Activated CD8-positive, alpha-beta memory T cell treated with anti-CD3 and anti-CD28 coated beads, Interleukin-2, amount 50 U/mL, for 1 hour (primary cell): ENCODE data around the gene WDR27.
"Not testable (repeated sequence)": the region's sequence is repeated elsewhere in the genome, so short reads cannot be mapped to it uniquely, and the experiment has no call there.

Experiments
- DNase-seq: peaks from one replicate; pipeline ENCODE4 v3.0.0-alpha.2; 2020; ENCODE audit errors: extremely low read depth

Gene WDR27

DNA sequence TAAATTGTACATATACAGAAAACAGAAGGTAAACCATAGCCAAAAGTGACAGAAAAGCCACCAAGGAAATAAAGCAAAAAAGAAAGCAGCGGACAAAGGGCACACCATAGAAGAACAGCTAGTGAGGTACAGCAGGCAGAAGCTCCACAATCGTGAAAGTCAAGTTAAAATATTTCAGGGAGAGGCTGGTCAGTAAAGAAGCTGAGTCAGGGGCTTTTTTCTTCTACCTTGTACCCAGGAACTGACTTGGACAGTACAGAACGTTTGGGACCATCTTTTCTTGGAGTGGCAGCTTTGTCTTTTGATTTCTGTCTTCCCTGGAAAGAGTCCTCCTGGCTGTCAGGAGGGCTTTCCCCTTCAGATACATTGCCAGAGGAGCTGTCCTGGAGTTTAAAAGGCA, 8.2 kb upstream of the WDR27 start:
- DNase-seq, result no peak

DNA sequence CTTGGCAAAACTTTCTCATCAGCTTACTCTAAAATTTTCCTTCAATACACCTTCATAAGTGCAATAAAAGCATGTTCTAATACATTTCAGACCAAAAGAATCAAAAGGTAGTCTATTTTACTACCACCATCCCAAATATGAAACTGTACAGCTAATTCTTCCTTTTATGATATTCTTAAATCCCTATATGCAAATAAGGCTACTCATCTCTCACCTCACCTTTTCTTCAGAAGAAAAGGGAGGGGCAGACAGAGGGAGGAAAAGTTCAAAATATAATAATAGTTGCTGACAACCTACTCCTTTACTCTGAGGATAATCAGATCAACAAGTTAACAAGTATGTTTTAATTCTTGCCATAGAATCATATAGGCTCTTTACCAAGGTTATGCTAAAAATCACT, 7.5 kb upstream of the WDR27 start:
- no peak for DNase-seq

- DNase-seq, result no peak
Observed at GRCh38 chr6:169707772-169708171, 5.9 kb upstream of the WDR27 start.

- no peak for DNase-seq
Observed at GRCh38 chr6:169702840-169703246, 1.0 kb upstream of the WDR27 start.

GRCh38 chr6:169701311-169701953, 397 bp downstream of the WDR27 start:
- no peak for DNase-seq

DNA sequence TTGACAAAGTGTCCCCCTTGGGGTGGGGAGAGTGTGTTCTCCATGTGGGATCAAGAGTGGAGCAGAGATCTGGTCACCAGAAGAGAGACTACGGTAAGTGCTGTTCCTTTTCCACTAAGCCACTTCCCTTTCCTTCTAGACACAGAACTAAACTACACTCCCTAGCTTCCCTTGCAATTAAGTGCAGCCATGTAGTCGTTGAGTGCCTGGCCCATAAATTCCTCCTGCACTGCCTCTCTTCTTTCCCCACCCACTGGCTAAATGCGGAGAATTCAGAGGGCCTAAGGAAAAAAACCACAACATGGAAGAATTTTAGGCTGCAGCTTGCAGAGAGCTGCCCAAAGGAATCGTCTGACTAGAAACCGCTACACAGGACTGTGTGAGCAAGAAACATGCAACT, 1.5 kb downstream of the WDR27 start:
- no peak for DNase-seq

- DNase-seq, result not testable (repeated sequence)
Observed at GRCh38 chr6:169697115-169697514, 4.7 kb downstream of the WDR27 start.

DNA sequence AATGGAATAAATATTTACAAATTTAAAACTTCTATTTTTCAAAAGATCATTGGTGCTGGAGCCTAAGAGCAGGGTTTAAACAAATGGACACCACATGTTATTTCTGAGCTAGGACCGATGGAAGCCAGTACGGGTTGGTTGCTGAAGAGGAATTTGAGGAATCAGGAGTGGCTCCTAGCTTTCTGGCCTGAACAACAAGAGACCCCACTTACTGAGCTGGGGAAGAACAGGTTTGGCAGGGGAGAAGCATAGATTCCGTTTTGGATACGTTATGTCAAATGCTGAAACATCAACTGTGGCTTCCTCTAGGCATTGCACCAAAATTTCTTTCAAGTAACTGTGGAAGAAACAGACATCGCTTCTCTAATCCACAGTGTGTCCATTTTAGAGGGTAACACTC, 6.7 kb downstream of the WDR27 start:
- no peak for DNase-seq

GRCh38 chr6:169692516-169692915, 9.3 kb downstream of the WDR27 start:
- DNase-seq, result no peak

DNA sequence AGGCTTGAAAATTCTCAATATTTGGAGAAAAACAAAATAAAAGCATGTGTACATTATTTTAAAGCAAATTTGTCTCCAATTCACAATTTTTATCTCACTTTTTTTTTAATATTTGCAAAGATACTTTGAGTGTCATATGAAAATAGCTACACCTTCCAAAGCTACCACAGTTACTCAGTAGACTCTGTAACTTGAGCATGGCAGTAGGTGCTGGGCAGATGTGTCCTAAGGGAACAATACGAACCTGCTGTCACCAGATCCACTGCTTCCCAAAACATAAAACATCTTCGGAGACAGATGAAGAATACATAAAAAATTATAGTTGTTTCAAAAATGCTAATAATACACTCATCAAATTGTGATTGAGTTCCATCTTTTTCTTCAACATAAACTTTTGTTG, 10.6 kb downstream of the WDR27 start:
- no peak for DNase-seq

GRCh38 chr6:169689287-169689686, 12.5 kb downstream of the WDR27 start:
- no peak for DNase-seq

DNA sequence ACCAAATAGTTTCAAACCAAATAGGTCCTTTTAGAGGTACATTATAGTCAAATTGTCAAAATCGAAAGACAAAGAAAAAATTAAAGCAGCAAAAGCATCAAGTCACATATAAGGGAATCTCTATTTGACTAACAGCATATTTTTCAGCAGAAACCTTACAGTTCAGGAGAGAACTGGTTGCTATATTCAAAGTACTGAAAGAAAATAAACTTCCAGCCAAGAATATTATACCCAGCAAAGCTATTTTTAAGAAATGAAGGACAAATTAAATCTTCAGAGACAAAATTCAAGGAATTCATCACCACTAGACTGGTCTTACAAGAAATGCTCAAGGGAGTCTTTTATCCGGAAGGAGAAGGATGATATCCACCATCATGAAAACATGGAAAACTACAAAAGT, 16.0 kb downstream of the WDR27 start:
- no peak for DNase-seq

- DNase-seq, result no peak
Observed at GRCh38 chr6:169684056-169684455, 17.8 kb downstream of the WDR27 start.

DNA sequence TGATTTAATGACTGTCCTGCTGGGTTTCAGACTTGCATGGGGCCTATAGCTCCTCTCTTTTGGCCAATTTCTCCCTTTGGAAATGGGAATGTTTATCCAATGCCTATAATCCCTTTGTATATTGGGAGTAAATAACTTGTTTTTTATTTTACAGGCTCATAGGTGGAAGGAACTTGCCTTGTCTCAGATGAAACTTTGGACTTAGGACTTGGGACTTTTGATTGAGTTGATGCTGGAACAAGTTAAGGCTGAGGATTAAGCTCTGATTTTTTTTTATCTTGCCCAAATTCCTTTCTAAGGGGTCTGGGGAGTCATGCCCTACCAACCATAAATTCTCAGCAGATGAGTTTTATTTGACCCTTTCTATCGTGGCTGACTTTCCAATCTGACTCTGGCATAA, 23.5 kb downstream of the WDR27 start:
- DNase-seq, result no peak

GRCh38 chr6:169677096-169677495, 24.7 kb downstream of the WDR27 start:
- no peak for DNase-seq

DNA sequence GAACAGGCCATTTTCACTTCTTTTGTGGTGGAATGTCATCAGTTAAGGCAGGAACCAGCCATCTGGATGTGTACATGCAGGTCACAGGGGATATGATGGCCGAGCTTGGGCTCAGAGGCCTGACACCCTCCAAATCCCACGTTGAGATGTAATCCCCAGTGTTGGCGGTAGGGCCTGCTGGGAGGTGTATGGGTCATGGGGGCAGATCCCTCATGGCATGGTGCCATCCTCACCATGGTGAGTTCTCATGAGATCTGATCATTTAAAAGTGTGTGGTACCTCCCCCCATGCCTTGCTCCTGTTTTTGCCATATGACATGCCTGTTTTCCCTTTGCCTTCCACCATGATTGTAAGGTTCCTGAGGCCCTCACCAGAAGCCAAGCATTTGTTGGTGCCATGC, 26.8 kb downstream of the WDR27 start:
- no peak for DNase-seq

GRCh38 chr6:169671563-169671962, 30.3 kb downstream of the WDR27 start:
- no peak for DNase-seq

GRCh38 chr6:169669889-169670288, 31.9 kb downstream of the WDR27 start:
- DNase-seq, result no peak

GRCh38 chr6:169669147-169669546, 32.7 kb downstream of the WDR27 start:
- no peak for DNase-seq

DNA sequence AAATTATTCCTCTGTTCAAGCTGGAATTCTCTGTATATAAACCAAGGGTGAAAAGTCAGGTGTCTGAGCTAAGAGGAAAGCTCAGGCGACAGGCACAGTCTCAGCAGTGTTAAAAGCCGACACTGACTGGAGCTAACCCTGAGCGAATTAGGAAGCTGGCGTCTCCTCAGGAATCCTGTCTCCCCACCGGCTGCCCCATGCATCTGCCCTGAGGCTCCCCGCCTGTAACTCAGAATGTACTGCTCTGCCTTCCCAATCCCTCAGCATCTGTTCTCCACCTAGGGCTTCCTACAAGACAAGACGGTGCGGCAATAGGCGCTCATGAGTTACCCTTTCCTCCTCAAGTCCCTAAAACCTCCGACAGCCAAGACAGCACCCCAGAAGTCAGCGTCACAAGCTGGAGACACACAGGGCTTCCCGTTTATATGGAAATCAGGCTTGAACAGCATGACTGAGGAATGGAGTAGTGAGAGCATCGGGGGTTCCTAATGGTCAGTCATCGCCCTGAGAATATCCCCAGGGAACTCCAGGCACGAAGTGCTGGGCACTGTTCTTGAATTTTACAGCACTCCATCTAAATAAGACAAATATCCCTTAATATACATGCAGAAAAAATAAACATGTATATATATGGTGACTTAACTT, 33.5 kb downstream of the WDR27 start:
- no peak for DNase-seq

DNA sequence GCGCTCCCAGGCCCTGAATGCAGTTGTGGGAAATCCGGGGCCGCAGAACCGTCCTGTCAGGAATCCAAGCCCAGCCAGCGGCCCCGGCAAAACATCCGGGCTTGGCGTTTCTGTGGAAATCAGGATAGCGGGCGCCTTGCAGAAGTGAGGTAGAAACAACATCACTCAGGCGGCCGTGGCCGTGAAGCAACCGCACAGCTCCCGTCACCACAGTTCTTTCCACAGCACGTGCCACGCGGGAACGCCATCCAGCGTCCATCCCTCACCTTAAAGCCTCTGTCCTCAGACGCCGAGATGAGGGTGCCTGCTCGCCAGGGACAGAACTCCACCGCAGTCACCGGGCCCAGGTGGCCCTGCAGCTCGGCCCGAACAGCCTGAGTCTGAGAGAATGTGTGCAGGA, 34.1 kb downstream of the WDR27 start:
- no peak for DNase-seq

GRCh38 chr6:169666441-169666840, 35.4 kb downstream of the WDR27 start:
- no peak for DNase-seq

- no peak for DNase-seq
Observed at GRCh38 chr6:169665289-169665688, 36.5 kb downstream of the WDR27 start.

DNA sequence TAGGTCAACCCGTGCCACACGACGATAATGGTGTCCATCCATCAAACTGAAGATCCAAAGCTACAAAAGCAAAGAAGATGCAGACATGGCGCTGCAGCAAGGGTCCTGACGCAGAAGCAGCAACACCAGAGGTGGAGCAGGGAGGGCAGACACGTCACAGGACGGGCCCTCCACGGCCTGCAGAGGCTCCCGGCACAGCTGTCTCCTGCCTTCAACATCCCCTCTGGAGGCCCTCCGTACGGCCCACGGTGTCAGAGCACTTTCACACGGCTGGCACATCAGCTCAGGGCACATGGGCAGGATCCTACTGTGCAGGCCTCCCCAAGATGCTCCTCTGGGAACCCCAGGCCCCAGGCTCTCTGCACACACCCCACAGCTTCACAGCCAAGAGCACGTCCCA, 37.6 kb downstream of the WDR27 start:
- DNase-seq, result no peak
